GM12878 (cell line): ENCODE results near the gene PSMB9. TPM values are rescaled to one million over a fixed set of nuclear protein-coding genes. Genes with fewer than 3 reads are reported as not detected.

Experiments
- ATAC-seq: fragments of 200-7000 bp; cut with Tn5 transposase; 3 replicates; pipeline ENCODE4 v1.9.1; 2020; ENCODE audit warnings: mild to moderate bottlenecking, moderate library complexity
- BruUV-seq: library from RNA; stranded (reverse); fragments of 400-500 nt; replicated peaks from 2 replicates; lab custom pipeline; 2021; lab: Mats Ljungman, UMichigan
- CTCF ChIA-PET: fragments of 300-600 bp; sonication (Branson Sonifier 250); formaldehyde crosslinking; extraction: SDS; loops from one replicate; lab custom pipeline; 2021; ENCODE audit warnings: inconsistent platforms; lab: Yijun Ruan, JAX
- POLR2A ChIA-PET: fragments of 350-600 bp; formaldehyde crosslinking; extraction: SDS; loops from one replicate; lab custom pipeline; 2021; ENCODE audit warnings: inconsistent platforms; lab: Charles Lee
- RAD21 ChIA-PET: fragments of 300-600 bp; sonication (Branson Sonifier 250); formaldehyde crosslinking; loops from one replicate; lab custom pipeline; 2023; ENCODE audit warnings: antibody characterized with exemption; ENCODE audit not compliant: unreplicated experiment; lab: Charles Lee
- SMC1A ChIA-PET: fragments of 300-600 bp; sonication (Branson Sonifier 250); formaldehyde crosslinking; loops from one replicate; lab custom pipeline; 2023; ENCODE audit not compliant: unreplicated experiment, uncharacterized antibody; lab: Charles Lee
- DNase-seq: peaks from one replicate; pipeline ENCODE4 v3.0.0-alpha.2; 2011; ENCODE audit warnings: low read depth, low spot score
- FAIRE-seq: peaks from 3 replicates; lab custom pipeline; 2011; peaks lifted over from hg19 to GRCh38; lab: Jason Lieb, UNC
- H2AFZ ChIP-seq: 2 replicates; pipeline ENCODE4 v1.6.0; 2011; ENCODE audit warnings: low read depth, low read length, control low read depth; ENCODE audit not compliant: control insufficient read depth
- H3K27ac ChIP-seq: 2 replicates; pipeline ENCODE4 v1.5.1; 2011; ENCODE audit warnings: control low read depth; ENCODE audit not compliant: control insufficient read depth, insufficient read depth
- H3K27me3 ChIP-seq, 2 experiments: replicated peaks in 1 of 2; 2 replicates each; pipeline versions ENCODE4 v1.6.0 to v1.6.1; 2011; ENCODE audit warnings: low read length in 1 of 2; ENCODE audit not compliant: control insufficient read depth in 2 of 2, insufficient read depth in 2 of 2
- H3K36me3 ChIP-seq, 2 experiments: 2 replicates each; pipeline ENCODE4 v1.5.1; 2011; ENCODE audit warnings: low read length in 1 of 2; ENCODE audit not compliant: control insufficient read depth in 2 of 2, insufficient read depth in 2 of 2
- H3K4me1 ChIP-seq: 2 replicates; pipeline ENCODE4 v1.6.1; 2011; ENCODE audit warnings: mild to moderate bottlenecking, low read length, moderate library complexity, mixed read lengths; ENCODE audit not compliant: control insufficient read depth, insufficient read depth
- H3K4me2 ChIP-seq: 2 replicates; pipeline ENCODE4 v1.6.0; 2011; ENCODE audit warnings: control low read depth; ENCODE audit not compliant: control insufficient read depth, insufficient read depth
- H3K4me3 ChIP-seq: fragments of 200-600 bp; sonication (generic); 2 replicates; pipeline ENCODE4 v1.5.1; 2016
- H3K79me2 ChIP-seq: 2 replicates; pipeline ENCODE4 v1.6.0; 2011; ENCODE audit warnings: low read length; ENCODE audit not compliant: control insufficient read depth, insufficient read depth
- H3K9ac ChIP-seq: 2 replicates; pipeline ENCODE4 v1.8.0; 2011; ENCODE audit warnings: low read length, control low read depth, mixed read lengths; ENCODE audit not compliant: control insufficient read depth, insufficient read depth
- H3K9me3 ChIP-seq: replicated peaks from 3 replicates; pipeline ENCODE4 v1.5.1; 2011; ENCODE audit warnings: mild to moderate bottlenecking, low read length; ENCODE audit not compliant: control insufficient read depth, insufficient read depth
- H4K20me1 ChIP-seq: 2 replicates; pipeline ENCODE4 v1.6.0; 2011; ENCODE audit not compliant: control insufficient read depth, insufficient read depth
- GATAD2B ChIP-seq: fragments of 450-650 bp; conservative IDR thresholded peaks from 2 replicates; pipeline ENCODE4 v1.6.1; 2017; ENCODE audit warnings: low read depth, mild to moderate bottlenecking, moderate library complexity
- KLF5 ChIP-seq: fragments of 450-650 bp; IDR thresholded peaks from 2 replicates; pipeline ENCODE4 v1.6.1; 2014; ENCODE audit warnings: mild to moderate bottlenecking; ENCODE audit not compliant: partially characterized antibody
- RAD21 ChIP-seq: IDR thresholded peaks from 2 replicates; pipeline ENCODE4 v1.6.1; 2011; ENCODE audit warnings: mild to moderate bottlenecking, low read depth, low read length, moderate library complexity; ENCODE audit not compliant: insufficient read depth
- RUNX3 ChIP-seq: IDR thresholded peaks from 2 replicates; pipeline ENCODE4 v1.6.1; 2012; ENCODE audit warnings: low read length, inconsistent platforms
- SIN3A ChIP-seq: IDR thresholded peaks from 2 replicates; pipeline ENCODE4 v1.6.1; 2012; ENCODE audit warnings: low read depth, low read length, improper control_type of control experiment
- ZNF207 ChIP-seq: fragments of 450-650 bp; IDR thresholded peaks from 2 replicates; pipeline ENCODE4 v1.6.1; 2014; ENCODE audit warnings: antibody characterized with exemption, mild to moderate bottlenecking, borderline replicate concordance
- ZZZ3 ChIP-seq: IDR thresholded peaks from 2 replicates; pipeline ENCODE4 v1.6.1; 2011; ENCODE audit warnings: low read depth; ENCODE audit not compliant: control insufficient read depth, insufficient read length
- WGBS: methylation state at CpG from one replicate; pipeline ENCODE4 v1.1.6; 2016; ENCODE audit warnings: low lambda C conversion rate; ENCODE audit not compliant: insufficient replicate concordance, insufficient coverage; ENCODE audit errors: missing lambda C conversion rate; 5-methylcytosine and 5-hydroxymethylcytosine counted together
- in situ Hi-C: fragments of 300-500 bp; cut with MboI; formaldehyde crosslinking; loops from 9 replicates; pipeline ENCODE4 v1.14.3; 2018; ENCODE audit warnings: mixed read lengths
- intact Hi-C: fragments of 100-400 bp; cut with micrococcal nuclease; formaldehyde crosslinking; loops from one replicate; pipeline ENCODE4 v1.14.2; 2022; ENCODE audit not compliant: unreplicated experiment
- polyA plus RNA-seq, 11 experiments: library from polyadenylated mRNA; depleted of rRNA in 4 of 11; unstranded in 6 of 11; stranded (reverse) in 5 of 11; fragments of >200 nt; fragmentation: Nextera tagmentation in 4 of 11; fragmentation: Illumina TruSeq in 1 of 11; extraction: Ambion mirVana in 4 of 11; extraction: Trizol in 1 of 11; gene quantifications; 1 replicate in 1 of 11; 2 replicates in 10 of 11; pipeline versions ENCODE4 v1.2.1 to v1.2.3, GENCODE V29; 2011 to 2016; ENCODE audit warnings: inconsistent platforms in 2 of 11, missing spikeins in 2 of 11, low read depth in 1 of 11
- total RNA-seq, 4 experiments: library from RNA; depleted of rRNA in 3 of 4; stranded (reverse); fragments of >200 nt in 3 of 4; fragmentation: Illumina TruSeq in 1 of 4; extraction: Trizol in 1 of 4; gene quantifications; 2 replicates each; pipeline versions ENCODE4 v1.2.1 to v1.2.3, GENCODE V29; 2013 to 2021
- TF ChIP-seq, protein P1 (sequence below): fragments of 450-650 bp; IDR thresholded peaks from 2 replicates; pipeline ENCODE4 v1.6.1; 2016; ENCODE audit warnings: mild to moderate bottlenecking, moderate library complexity, borderline replicate concordance
- TF ChIP-seq, protein P2 (sequence below): fragments of 450-650 bp; conservative IDR thresholded peaks from 2 replicates; pipeline ENCODE4 v1.6.1; 2017; ENCODE audit warnings: mild to moderate bottlenecking, moderate library complexity

PSMB9 gene
- total and polyA plus RNA-seq, 10 of the 15 experiments (the other 5 are each of a cell fraction or from before 2014, with no cell fraction given): 167 to 517 (median 275) TPM

- RAD21 ChIA-PET: interaction anchor here (1.2 kb wide), 1 partner anchor 20 kb away, joined by 3 read pairs; the partner anchor contains the start of gene TAP2
- H3K79me2 ChIP-seq: peaks cover 22% of the 10 kb centered on the region
- POLR2A ChIA-PET: interaction anchor here (0.5 to 1.1 kb wide), 2 partner anchors 34 to 412 kb away, joined by 3 read pairs; partner anchors contain the start of gene TAP1
- H3K9ac ChIP-seq: no peak overlapping the region
- BruUV-seq: no TSS peak
- peaks cover 31% of the 10 kb centered on the region for H3K4me1 ChIP-seq
- no peak overlapping the region for H2AFZ ChIP-seq
- 0% methylated on average over 2 of the region's 2 CpGs for WGBS
- H3K4me2 ChIP-seq: no peak overlapping the region
- DNase-seq (no peak), ATAC-seq (no peak), FAIRE-seq (no peak)
- intact Hi-C loops: no loop called here
- H4K20me1 ChIP-seq: no peaks in the 10 kb centered on the region
- SMC1A ChIA-PET: interaction anchor here (0.9 to 3.1 kb wide), 2 partner anchors 20 to 49 kb away, joined by 5 to 12 read pairs; partner anchors contain the start of gene TAP2
- no peak overlapping the region for H3K27ac ChIP-seq
- H3K27me3 ChIP-seq: no peaks in the 10 kb centered on the region
- in situ Hi-C loops: no loop called here
- no peak overlapping the region for H3K4me3 ChIP-seq
- CTCF ChIA-PET: interaction anchor here (0.8 to 3.7 kb wide), 4 partner anchors 9 to 50 kb away, joined by 3 to 22 read pairs (median 5); partner anchors contain the start of genes TAP1 and TAP2
- H3K36me3 ChIP-seq: peaks cover 0 to 5% of the 10 kb centered on the region in 2 experiments; a peak in 1 of 4 replicates
- TF ChIP-seq ZZZ3 (no peak), KLF5 (no peak), RUNX3 (0 out of 2 replicates have a peak, but pooled peaks have one; percentile 7)
- TF ChIP-seq, all 136 proteins: peak for 1
- no peaks in the 10 kb centered on the region for H3K9me3 ChIP-seq
These were observed 35.1 kb upstream of the PSMB9 start for GRCh38 chr6:32818867-32819266.

DNA sequence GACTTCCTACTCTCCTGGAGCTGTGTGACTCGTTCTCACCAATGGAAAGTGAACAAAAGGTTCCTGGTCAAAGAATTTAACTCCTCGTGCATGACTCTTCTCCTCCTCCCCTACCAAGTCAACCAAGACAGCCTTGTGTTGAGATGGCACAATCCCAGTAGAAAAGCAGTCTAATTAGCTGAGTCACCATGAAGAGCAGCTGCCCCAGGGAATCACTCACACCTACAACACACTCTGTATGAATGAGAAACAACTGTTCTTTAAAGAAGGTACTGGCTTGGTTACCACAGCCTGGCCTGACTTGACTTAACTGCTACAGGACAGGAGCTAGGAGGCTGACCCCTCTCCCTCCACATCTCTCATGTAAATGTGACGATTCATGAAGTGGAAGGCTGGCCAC lies 34.3 kb upstream of the PSMB9 start:
- no peaks in the 10 kb centered on the region for H3K36me3 ChIP-seq
- ATAC-seq (no peak), DNase-seq (no peak), FAIRE-seq (no peak)
- POLR2A ChIA-PET: interaction anchor here (1.1 to 2.6 kb wide), 5 partner anchors 13 to 48 kb away, joined by 3 to 10 read pairs (median 8); partner anchors contain the start of genes TAP1 and TAP2
- H3K9me3 ChIP-seq: no peaks in the 10 kb centered on the region
- BruUV-seq: no TSS peak
- no peaks in the 10 kb centered on the region for H3K27me3 ChIP-seq
- H3K4me3 ChIP-seq: no peak overlapping the region
- WGBS: 47% methylated on average over 3 of the region's 3 CpGs
- no peak overlapping the region for H2AFZ ChIP-seq
- CTCF ChIA-PET: interaction anchor here (1.3 to 3.7 kb wide), 6 partner anchors 8 to 165 kb away, joined by 3 to 22 read pairs (median 9); partner anchors contain the start of genes TAP1 and TAP2
- intact Hi-C loops (no loop called here), in situ Hi-C loops (no loop called here)
- RAD21 ChIA-PET: interaction anchor here (1.1 to 2.7 kb wide), 2 partner anchors 19 to 48 kb away, joined by 3 to 15 read pairs; partner anchors contain the start of gene TAP2
- SMC1A ChIA-PET: interaction anchor here (1.3 to 3.1 kb wide), 3 partner anchors 19 to 34 kb away, joined by 3 to 12 read pairs (median 6); partner anchors contain the start of gene TAP2
- no peak overlapping the region for H3K9ac ChIP-seq
- H3K4me1 ChIP-seq: peaks cover 23% of the 10 kb centered on the region
- H3K4me2 ChIP-seq: no peak overlapping the region
- no peaks in the 10 kb centered on the region for H4K20me1 ChIP-seq
- H3K79me2 ChIP-seq: peaks cover 15% of the 10 kb centered on the region
- H3K27ac ChIP-seq: no peak overlapping the region
- no peak for TF ChIP-seq RAD21
- TF ChIP-seq, protein P1, sequence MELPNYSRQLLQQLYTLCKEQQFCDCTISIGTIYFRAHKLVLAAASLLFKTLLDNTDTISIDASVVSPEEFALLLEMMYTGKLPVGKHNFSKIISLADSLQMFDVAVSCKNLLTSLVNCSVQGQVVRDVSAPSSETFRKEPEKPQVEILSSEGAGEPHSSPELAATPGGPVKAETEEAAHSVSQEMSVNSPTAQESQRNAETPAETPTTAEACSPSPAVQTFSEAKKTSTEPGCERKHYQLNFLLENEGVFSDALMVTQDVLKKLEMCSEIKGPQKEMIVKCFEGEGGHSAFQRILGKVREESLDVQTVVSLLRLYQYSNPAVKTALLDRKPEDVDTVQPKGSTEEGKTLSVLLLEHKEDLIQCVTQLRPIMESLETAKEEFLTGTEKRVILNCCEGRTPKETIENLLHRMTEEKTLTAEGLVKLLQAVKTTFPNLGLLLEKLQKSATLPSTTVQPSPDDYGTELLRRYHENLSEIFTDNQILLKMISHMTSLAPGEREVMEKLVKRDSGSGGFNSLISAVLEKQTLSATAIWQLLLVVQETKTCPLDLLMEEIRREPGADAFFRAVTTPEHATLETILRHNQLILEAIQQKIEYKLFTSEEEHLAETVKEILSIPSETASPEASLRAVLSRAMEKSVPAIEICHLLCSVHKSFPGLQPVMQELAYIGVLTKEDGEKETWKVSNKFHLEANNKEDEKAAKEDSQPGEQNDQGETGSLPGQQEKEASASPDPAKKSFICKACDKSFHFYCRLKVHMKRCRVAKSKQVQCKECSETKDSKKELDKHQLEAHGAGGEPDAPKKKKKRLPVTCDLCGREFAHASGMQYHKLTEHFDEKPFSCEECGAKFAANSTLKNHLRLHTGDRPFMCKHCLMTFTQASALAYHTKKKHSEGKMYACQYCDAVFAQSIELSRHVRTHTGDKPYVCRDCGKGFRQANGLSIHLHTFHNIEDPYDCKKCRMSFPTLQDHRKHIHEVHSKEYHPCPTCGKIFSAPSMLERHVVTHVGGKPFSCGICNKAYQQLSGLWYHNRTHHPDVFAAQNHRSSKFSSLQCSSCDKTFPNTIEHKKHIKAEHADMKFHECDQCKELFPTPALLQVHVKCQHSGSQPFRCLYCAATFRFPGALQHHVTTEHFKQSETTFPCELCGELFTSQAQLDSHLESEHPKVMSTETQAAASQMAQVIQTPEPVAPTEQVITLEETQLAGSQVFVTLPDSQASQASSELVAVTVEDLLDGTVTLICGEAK: no peak
- no peak for TF ChIP-seq ZNF207
- TF ChIP-seq GATAD2B: no peak
- TF ChIP-seq SIN3A: no peak
- TF ChIP-seq, protein P2, sequence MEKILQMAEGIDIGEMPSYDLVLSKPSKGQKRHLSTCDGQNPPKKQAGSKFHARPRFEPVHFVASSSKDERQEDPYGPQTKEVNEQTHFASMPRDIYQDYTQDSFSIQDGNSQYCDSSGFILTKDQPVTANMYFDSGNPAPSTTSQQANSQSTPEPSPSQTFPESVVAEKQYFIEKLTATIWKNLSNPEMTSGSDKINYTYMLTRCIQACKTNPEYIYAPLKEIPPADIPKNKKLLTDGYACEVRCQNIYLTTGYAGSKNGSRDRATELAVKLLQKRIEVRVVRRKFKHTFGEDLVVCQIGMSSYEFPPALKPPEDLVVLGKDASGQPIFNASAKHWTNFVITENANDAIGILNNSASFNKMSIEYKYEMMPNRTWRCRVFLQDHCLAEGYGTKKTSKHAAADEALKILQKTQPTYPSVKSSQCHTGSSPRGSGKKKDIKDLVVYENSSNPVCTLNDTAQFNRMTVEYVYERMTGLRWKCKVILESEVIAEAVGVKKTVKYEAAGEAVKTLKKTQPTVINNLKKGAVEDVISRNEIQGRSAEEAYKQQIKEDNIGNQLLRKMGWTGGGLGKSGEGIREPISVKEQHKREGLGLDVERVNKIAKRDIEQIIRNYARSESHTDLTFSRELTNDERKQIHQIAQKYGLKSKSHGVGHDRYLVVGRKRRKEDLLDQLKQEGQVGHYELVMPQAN: no peak
